Effector memory CD8-positive, alpha-beta T cell (primary cell): Measurements from ENCODE around the gene GNAS.

Experiments
- ATAC-seq: fragments of 150-1000 bp; cut with Tn5 transposase; replicated peaks from 2 replicates; pipeline ENCODE4 v1.10.0; 2021; ENCODE audit warnings: mild to moderate bottlenecking, moderate library complexity
- DNase-seq, 3 experiments: peaks; one replicate each; pipeline ENCODE4 v3.0.0; 2021
- H3K27ac Mint-ChIP-seq, 2 donors: one replicate each; pipeline ENCODE4 v1.8.0; 2022; ENCODE audit warnings: mild to moderate bottlenecking in 2 of 2, mixed read lengths in 2 of 2, moderate library complexity in 2 of 2
- H3K27me3 Mint-ChIP-seq, 2 donors: one replicate each; pipeline ENCODE4 v1.8.0; 2022; ENCODE audit warnings: mixed read lengths in 2 of 2
- H3K36me3 Mint-ChIP-seq: one replicate; pipeline ENCODE4 v1.8.0; 2022; ENCODE audit warnings: mild to moderate bottlenecking, moderate library complexity, mixed read lengths; ENCODE audit not compliant: insufficient read depth
- H3K4me1 Mint-ChIP-seq, 2 donors: one replicate each; pipeline ENCODE4 v1.8.0; 2022; ENCODE audit warnings: low read depth in 2 of 2, mixed read lengths in 2 of 2
- H3K4me3 Mint-ChIP-seq, 2 donors: one replicate each; pipeline ENCODE4 v1.8.0; 2022; ENCODE audit warnings: mild to moderate bottlenecking in 2 of 2, mixed read lengths in 2 of 2, moderate library complexity in 2 of 2
- H3K9me3 Mint-ChIP-seq, 2 donors: one replicate each; pipeline ENCODE4 v1.8.0; 2022; ENCODE audit warnings: mixed read lengths in 2 of 2

Gene GNAS

GRCh38 chr20:58884966-58885365 is 32.5 kb downstream of the GNAS start:
- H3K36me3 Mint-ChIP-seq: peaks cover 10% of the 10 kb centered on the region
- H3K27ac Mint-ChIP-seq: no peak overlapping the region
- H3K4me3 Mint-ChIP-seq: no peak overlapping the region
- H3K4me1 Mint-ChIP-seq: peaks cover 0 to 1% of the 10 kb centered on the region in 2 donors
- DNase-seq (no peak), ATAC-seq (no peak)
- H3K9me3 Mint-ChIP-seq: no peaks in the 10 kb centered on the region
- peaks cover 6 to 8% of the 10 kb centered on the region in 2 donors for H3K27me3 Mint-ChIP-seq

- Mint-ChIP-seq H3K27ac (no peak overlapping the region), H3K9me3 (no peaks in the 10 kb centered on the region), H3K4me1 (peaks cover 0 to 1% of the 10 kb centered on the region in 2 donors), H3K4me3 (no peak overlapping the region), H3K36me3 (peaks cover 21% of the 10 kb centered on the region), H3K27me3 (peaks cover 6 to 8% of the 10 kb centered on the region in 2 donors)
- no peak for DNase-seq
- no peak for ATAC-seq
Measured at GRCh38 chr20:58886546-58886945, 34.0 kb downstream of the GNAS start.

GRCh38 chr20:58888103-58888502 is 35.6 kb downstream of the GNAS start:
- DNase-seq (no peak), ATAC-seq (no peak)
- Mint-ChIP-seq H3K27me3 (peaks cover under 1 to 2% of the 10 kb centered on the region in 2 donors), H3K4me3 (peak overlapping the region; percentile 76 to 85), H3K36me3 (peaks cover 36% of the 10 kb centered on the region), H3K9me3 (no peaks in the 10 kb centered on the region), H3K4me1 (peaks cover 3 to 10% of the 10 kb centered on the region in 2 donors), H3K27ac (peak overlapping the region; percentile 81 to 94)

DNA sequence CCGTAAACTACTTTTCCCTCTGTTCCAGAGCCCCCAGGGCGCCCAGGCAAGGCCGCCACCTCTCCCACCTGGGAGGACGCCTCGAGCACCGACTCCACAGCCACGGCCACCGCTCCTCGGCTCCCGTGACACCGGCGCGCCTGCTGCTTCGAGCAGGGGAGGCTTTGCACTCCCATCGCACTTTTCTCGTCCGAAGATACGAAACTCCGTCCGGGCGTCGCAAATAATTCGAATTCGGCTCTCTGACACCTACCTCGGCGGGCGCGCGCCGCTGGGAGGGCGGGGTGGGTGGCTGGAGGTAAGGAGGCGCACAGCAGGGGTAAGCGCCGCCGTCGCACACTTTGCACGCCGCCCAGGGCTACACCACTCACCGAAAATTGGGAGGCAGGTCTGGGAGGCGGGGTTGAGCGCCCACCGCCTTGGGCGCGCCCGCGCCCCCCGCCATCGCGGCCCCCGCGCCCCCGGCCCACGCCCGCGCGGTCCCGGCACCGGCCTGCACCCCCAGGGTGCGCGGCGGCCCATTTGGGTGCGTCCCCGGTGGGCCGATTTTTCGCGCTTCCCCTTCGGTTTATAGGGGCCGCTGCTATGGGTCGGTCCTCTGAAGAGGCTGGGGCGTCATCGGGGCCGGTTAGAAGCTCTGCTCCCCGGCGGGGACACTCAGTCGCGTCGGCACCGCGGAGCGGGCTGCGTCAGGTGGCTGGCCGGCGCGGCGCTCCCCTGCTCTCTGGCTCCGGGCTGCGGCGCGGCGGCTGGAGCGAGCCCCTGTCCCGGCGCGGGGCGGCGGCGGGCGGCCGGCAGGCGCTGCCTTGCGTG is 36.2 kb downstream of the GNAS start:
- H3K27me3 Mint-ChIP-seq: no peaks in the 10 kb centered on the region
- H3K4me3 Mint-ChIP-seq: peak overlapping the region; percentile 76 to 85
- H3K36me3 Mint-ChIP-seq: peaks cover 41% of the 10 kb centered on the region
- no peaks in the 10 kb centered on the region for H3K9me3 Mint-ChIP-seq
- DNase-seq (peak; percentile 70 to 79 (median 76)), ATAC-seq (peak; percentile 60)
- peak overlapping the region; percentile 81 to 94 for H3K27ac Mint-ChIP-seq
- H3K4me1 Mint-ChIP-seq: peaks cover 7 to 15% of the 10 kb centered on the region in 2 donors

GRCh38 chr20:58889334-58889760 is 36.8 kb downstream of the GNAS start:
- DNase-seq (no peak), ATAC-seq (no peak)
- Mint-ChIP-seq H3K27ac (peak overlapping the region; percentile 81 to 94), H3K9me3 (no peaks in the 10 kb centered on the region), H3K4me3 (peak overlapping the region; percentile 76 to 85), H3K4me1 (peaks cover 11 to 20% of the 10 kb centered on the region in 2 donors), H3K36me3 (peaks cover 42% of the 10 kb centered on the region), H3K27me3 (no peaks in the 10 kb centered on the region)

DNA sequence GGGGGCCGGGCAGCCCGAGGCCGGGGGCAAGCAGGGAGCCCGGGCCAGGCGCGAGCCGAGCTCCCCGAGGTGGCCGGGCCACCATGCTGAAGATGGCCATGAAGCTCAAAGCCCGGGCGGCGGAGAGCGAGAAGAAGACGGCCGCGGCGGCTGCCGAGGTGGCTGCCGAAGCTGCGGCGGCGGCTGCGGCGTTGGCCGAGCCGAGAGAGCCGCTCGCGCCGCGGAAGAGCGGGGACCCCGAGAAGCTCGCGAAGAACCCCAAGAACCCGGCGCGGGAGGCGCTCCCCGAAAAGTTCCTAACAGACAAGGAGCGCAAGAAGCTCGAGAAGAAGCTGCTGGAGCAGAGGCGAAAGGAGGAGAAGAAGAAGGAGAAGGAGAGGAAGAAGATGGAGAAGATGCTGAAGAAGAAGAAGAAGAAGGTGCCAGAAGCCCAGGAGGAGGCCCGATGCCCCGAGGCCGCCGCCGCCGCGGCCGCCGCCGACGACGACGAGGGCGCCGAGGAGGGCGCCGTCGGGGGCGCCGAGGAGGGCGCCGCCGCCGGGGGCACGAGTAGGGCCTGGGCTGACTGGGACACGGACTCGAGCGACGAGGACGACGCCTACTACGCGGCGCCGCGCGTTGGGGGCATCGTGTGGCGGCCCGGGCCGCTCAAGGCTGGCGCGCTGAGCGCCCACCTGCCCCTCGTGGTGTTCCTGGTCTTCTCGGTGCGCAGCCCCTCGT is 37.4 kb downstream of the GNAS start:
- Mint-ChIP-seq H3K4me3 (peak overlapping the region; percentile 76 to 85), H3K27me3 (no peaks in the 10 kb centered on the region), H3K4me1 (peaks cover 16 to 26% of the 10 kb centered on the region in 2 donors), H3K36me3 (peaks cover 42% of the 10 kb centered on the region), H3K9me3 (no peaks in the 10 kb centered on the region), H3K27ac (peak overlapping the region; percentile 81 to 94)
- ATAC-seq: no peak
- DNase-seq: peak in 1 of 3 experiments; percentile 21

DNA sequence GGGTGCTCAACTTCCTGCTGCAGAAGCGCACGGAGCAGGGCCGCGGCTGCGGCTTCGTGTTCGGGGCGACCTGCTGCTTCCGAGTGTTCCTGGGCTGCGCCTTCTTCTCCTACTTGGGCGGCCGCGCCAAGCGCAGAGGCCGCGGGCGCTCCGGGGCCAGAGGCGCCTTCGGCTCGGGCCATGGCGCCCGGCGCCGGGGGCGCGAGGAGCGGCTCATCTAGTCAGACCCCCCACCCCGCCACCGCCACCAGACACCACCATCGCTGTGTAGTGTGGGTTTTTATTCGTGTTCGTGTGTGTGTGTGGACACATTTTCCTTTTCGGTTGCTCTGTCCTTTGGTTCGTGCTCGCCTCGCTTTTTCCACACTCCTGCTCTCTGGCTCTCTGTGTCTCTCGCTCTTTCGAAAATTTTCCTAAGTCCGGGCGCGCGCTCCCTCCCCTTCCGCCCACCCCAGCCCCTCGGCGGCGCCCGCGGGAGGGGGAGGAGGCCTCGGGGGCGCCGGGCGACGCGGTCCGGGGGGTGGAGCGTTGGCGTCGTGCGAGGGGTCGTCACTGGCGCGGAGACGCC is 38.1 kb downstream of the GNAS start:
- peak; percentile 28 for ATAC-seq
- peaks cover 46% of the 10 kb centered on the region for H3K36me3 Mint-ChIP-seq
- no peaks in the 10 kb centered on the region for H3K9me3 Mint-ChIP-seq
- peaks cover 22 to 32% of the 10 kb centered on the region in 2 donors for H3K4me1 Mint-ChIP-seq
- peak; percentile 48 to 59 (median 51) for DNase-seq
- peak overlapping the region; percentile 76 to 85 for H3K4me3 Mint-ChIP-seq
- peak overlapping the region; percentile 81 to 94 for H3K27ac Mint-ChIP-seq
- H3K27me3 Mint-ChIP-seq: no peaks in the 10 kb centered on the region

GRCh38 chr20:58891086-58891717 is 38.7 kb downstream of the GNAS start:
- H3K4me1 Mint-ChIP-seq: peaks cover 28 to 37% of the 10 kb centered on the region in 2 donors

GRCh38 chr20:58891718-58892140 is 39.2 kb downstream of the GNAS start:
- no peaks in the 10 kb centered on the region for H3K9me3 Mint-ChIP-seq
- peaks cover 57% of the 10 kb centered on the region for H3K36me3 Mint-ChIP-seq
- no peaks in the 10 kb centered on the region for H3K27me3 Mint-ChIP-seq
- H3K4me1 Mint-ChIP-seq: peaks cover 33 to 41% of the 10 kb centered on the region in 2 donors
- peak overlapping the region; percentile 96 to 98 for H3K27ac Mint-ChIP-seq
- DNase-seq (peak in 2 of 3 experiments; percentile 28 to 32), ATAC-seq (no peak)
- peak overlapping the region; percentile 91 to 97 for H3K4me3 Mint-ChIP-seq

More at GRCh38 chr20:58891086-58891717, 38.7 kb downstream of the GNAS start:
- DNase-seq (peak; percentile 55 to 67 (median 61)), ATAC-seq (peak; percentile 23)
- Mint-ChIP-seq H3K9me3 (no peaks in the 10 kb centered on the region), H3K27me3 (no peaks in the 10 kb centered on the region), H3K36me3 (peaks cover 52% of the 10 kb centered on the region), H3K27ac (peak overlapping the region; percentile 94 to 98), H3K4me3 (peak overlapping the region; percentile 91 to 97)

- Mint-ChIP-seq H3K4me1 (peaks cover 37 to 46% of the 10 kb centered on the region in 2 donors), H3K36me3 (peaks cover 63% of the 10 kb centered on the region), H3K9me3 (no peaks in the 10 kb centered on the region), H3K4me3 (peak overlapping the region; percentile 91 to 97), H3K27ac (peak overlapping the region; percentile 96 to 98), H3K27me3 (no peaks in the 10 kb centered on the region)
- peak; percentile 54 to 66 (median 60) for DNase-seq
- ATAC-seq: peak; percentile 21
Measured at GRCh38 chr20:58892141-58892931, 39.8 kb downstream of the GNAS start.

GRCh38 chr20:58892932-58893224 is 40.4 kb downstream of the GNAS start:
- H3K9me3 Mint-ChIP-seq: no peaks in the 10 kb centered on the region
- no peak for DNase-seq
- no peak for ATAC-seq
- H3K27me3 Mint-ChIP-seq: no peaks in the 10 kb centered on the region
- peak overlapping the region; percentile 91 to 97 for H3K4me3 Mint-ChIP-seq
- H3K4me1 Mint-ChIP-seq: peaks cover 40 to 51% of the 10 kb centered on the region in 2 donors
- H3K36me3 Mint-ChIP-seq: peaks cover 69% of the 10 kb centered on the region
- peak overlapping the region; percentile 96 to 98 for H3K27ac Mint-ChIP-seq

DNA sequence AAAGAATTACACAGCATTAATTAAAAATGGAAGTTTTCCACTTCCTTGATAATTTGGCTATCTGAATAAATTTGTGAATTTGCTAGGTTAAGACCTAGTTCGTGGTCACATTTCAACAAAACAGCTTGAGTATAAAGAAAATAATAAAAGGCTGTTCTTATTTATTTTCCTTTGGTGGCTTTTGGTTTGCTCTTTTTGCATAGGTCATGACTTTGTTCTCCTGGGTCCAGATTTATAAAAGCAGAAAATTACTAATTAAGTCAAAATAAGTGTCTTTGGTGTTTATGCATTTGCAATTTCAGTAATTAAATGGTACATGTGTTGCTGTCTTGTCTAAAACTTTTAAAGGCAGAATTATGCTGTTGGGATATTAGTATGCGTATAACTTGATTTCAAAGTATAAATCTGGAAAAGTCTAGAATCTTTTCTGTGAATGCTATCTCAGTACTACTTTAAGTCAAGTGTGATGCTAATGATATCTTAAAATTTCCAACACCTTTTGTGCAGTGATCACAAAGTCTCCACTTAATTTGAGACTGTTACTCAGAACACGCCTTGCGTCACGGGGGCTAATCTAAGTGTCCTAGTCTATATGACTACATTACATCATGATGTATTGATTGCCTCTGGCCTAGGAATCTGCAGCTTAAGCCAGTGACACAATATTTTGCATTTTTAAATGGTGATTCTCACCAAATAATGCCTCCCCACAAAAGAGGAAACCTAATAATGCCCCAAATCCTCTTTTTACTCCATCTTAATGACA is 41.0 kb downstream of the GNAS start:
- H3K9me3 Mint-ChIP-seq: no peaks in the 10 kb centered on the region
- peaks cover 40 to 54% of the 10 kb centered on the region in 2 donors for H3K4me1 Mint-ChIP-seq
- H3K27me3 Mint-ChIP-seq: no peaks in the 10 kb centered on the region
- H3K36me3 Mint-ChIP-seq: peaks cover 71% of the 10 kb centered on the region
- DNase-seq (no peak), ATAC-seq (no peak)
- peak overlapping the region; percentile 96 to 98 for H3K27ac Mint-ChIP-seq
- H3K4me3 Mint-ChIP-seq: peak overlapping the region; percentile 78 to 97
